Karpas-422 (cell line): Measurements from ENCODE around the gene PTPRD. TPM values are rescaled to one million over a fixed set of nuclear protein-coding genes. Genes with fewer than 3 reads are reported as not detected.

ENCODE experiments used
- small RNA-seq: library from RNA; depleted of rRNA; stranded (forward); fragments of <200 nt; gene quantifications from one replicate; pipeline ENCODE3, GENCODE V24; 2014
- total RNA-seq: library from RNA; depleted of rRNA; stranded (reverse); fragments of >200 nt; shearing (Covaris generic); gene quantifications from 2 replicates; pipeline ENCODE4 v1.2.3, GENCODE V29; 2014; ENCODE audit warnings: low replicate concordance

PTPRD gene
- total RNA-seq, 1 experiment from 2014 or later: 0.63 TPM

Small RNA genes within 50 kb of the gene (small RNA-seq; reads per million reads assigned to genes)
- gene AL135790.2: not detected
- gene RNU7-185P: not detected
